Ishikawa (cell line): ENCODE measurements around the gene ACCS.

Experiments used
- CEBPB ChIP-seq: IDR thresholded peaks from 2 replicates; pipeline ENCODE4 v1.6.1; 2012
- EGR1 ChIP-seq: IDR thresholded peaks from 2 replicates; pipeline ENCODE4 v1.6.1; 2012
- FOXM1 ChIP-seq: IDR thresholded peaks from 2 replicates; pipeline ENCODE4 v1.6.1; 2012; ENCODE audit warnings: low read depth, borderline replicate concordance
- RAD21 ChIP-seq: IDR thresholded peaks from 2 replicates; pipeline ENCODE4 v1.6.1; 2012; ENCODE audit warnings: low read depth
- USF1 ChIP-seq: IDR thresholded peaks from 2 replicates; pipeline ENCODE4 v1.6.1; 2012
- YY1 ChIP-seq: IDR thresholded peaks from 2 replicates; pipeline ENCODE4 v1.6.1; 2012; ENCODE audit warnings: low read depth
- ZBTB7A ChIP-seq: IDR thresholded peaks from 2 replicates; pipeline ENCODE4 v1.6.1; 2012; ENCODE audit warnings: low read depth
- TF ChIP-seq, protein P1 (sequence below): IDR thresholded peaks from 2 replicates; pipeline ENCODE4 v1.6.1; 2012; ENCODE audit warnings: low read depth, mild to moderate bottlenecking

ACCS gene

DNA sequence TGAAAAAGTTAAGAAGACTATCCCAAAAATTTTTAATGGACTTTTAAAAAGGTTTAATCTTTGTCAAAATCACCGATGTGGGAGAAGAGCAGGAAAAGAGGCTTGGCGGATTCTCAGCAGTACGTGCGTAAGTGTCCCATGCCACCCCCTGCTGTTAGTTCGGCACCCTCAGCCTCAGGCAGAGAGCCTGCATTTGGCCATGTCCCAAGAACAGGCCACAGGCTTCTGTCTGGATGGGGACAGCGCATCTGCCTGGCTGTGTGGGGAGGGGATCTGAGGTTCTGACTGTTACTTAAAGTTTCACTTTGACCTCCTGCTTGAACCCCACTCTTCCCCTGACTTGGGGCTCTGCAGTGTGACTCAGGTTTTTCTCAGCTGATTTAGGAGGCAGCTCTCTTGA, 64.7 kb downstream of the ACCS start:
- TF ChIP-seq ZBTB7A: no peak
- no peak for TF ChIP-seq CEBPB
- TF ChIP-seq FOXM1: no peak
- no peak for TF ChIP-seq USF1
- no peak for TF ChIP-seq EGR1
- TF ChIP-seq, protein P1, sequence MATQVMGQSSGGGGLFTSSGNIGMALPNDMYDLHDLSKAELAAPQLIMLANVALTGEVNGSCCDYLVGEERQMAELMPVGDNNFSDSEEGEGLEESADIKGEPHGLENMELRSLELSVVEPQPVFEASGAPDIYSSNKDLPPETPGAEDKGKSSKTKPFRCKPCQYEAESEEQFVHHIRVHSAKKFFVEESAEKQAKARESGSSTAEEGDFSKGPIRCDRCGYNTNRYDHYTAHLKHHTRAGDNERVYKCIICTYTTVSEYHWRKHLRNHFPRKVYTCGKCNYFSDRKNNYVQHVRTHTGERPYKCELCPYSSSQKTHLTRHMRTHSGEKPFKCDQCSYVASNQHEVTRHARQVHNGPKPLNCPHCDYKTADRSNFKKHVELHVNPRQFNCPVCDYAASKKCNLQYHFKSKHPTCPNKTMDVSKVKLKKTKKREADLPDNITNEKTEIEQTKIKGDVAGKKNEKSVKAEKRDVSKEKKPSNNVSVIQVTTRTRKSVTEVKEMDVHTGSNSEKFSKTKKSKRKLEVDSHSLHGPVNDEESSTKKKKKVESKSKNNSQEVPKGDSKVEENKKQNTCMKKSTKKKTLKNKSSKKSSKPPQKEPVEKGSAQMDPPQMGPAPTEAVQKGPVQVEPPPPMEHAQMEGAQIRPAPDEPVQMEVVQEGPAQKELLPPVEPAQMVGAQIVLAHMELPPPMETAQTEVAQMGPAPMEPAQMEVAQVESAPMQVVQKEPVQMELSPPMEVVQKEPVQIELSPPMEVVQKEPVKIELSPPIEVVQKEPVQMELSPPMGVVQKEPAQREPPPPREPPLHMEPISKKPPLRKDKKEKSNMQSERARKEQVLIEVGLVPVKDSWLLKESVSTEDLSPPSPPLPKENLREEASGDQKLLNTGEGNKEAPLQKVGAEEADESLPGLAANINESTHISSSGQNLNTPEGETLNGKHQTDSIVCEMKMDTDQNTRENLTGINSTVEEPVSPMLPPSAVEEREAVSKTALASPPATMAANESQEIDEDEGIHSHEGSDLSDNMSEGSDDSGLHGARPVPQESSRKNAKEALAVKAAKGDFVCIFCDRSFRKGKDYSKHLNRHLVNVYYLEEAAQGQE: no peak

- TF ChIP-seq YY1: no peak
- TF ChIP-seq RAD21: peak; percentile 65
Measured at GRCh38 chr11:44133335-44133946, 67.4 kb downstream of the ACCS start.
